GM06990 (cell line): ENCODE data around the gene PDGFA.

ENCODE experiments used
- DNase-seq: peaks from one replicate; pipeline ENCODE4 v3.0.0-alpha.2; 2011; ENCODE audit not compliant: insufficient read length; ENCODE audit errors: extremely low read depth
- H3K27me3 ChIP-seq: replicated peaks from 2 replicates; pipeline ENCODE4 v1.6.0; 2011; ENCODE audit warnings: low read length; ENCODE audit not compliant: control insufficient read depth, insufficient read depth
- H3K36me3 ChIP-seq: 2 replicates; pipeline ENCODE4 v1.5.1; 2011; ENCODE audit warnings: low read length; ENCODE audit not compliant: control insufficient read depth, insufficient read depth
- H3K4me3 ChIP-seq: replicated peaks from 2 replicates; pipeline ENCODE4 v1.5.1; 2011; ENCODE audit warnings: low read depth, mild to moderate bottlenecking, control low read depth, low read length
- TF ChIP-seq, protein P1 (sequence below): IDR thresholded peaks from 2 replicates; pipeline ENCODE4 v1.5.1; 2011; ENCODE audit warnings: low read length, control low read depth, mild to moderate bottlenecking, inconsistent platforms; ENCODE audit not compliant: insufficient read depth, poor library complexity, severe bottlenecking

PDGFA gene

GRCh38 chr7:528451-528850 lies 8.8 kb upstream of the PDGFA start:
- no peak for DNase-seq
- peaks cover 1% of the 10 kb centered on the region; the same call in 1 of the 2 replicates for H3K27me3 ChIP-seq
- H3K36me3 ChIP-seq = no peaks in the 10 kb centered on the region
- H3K4me3 ChIP-seq = no peak overlapping the region
- TF ChIP-seq, protein P1, sequence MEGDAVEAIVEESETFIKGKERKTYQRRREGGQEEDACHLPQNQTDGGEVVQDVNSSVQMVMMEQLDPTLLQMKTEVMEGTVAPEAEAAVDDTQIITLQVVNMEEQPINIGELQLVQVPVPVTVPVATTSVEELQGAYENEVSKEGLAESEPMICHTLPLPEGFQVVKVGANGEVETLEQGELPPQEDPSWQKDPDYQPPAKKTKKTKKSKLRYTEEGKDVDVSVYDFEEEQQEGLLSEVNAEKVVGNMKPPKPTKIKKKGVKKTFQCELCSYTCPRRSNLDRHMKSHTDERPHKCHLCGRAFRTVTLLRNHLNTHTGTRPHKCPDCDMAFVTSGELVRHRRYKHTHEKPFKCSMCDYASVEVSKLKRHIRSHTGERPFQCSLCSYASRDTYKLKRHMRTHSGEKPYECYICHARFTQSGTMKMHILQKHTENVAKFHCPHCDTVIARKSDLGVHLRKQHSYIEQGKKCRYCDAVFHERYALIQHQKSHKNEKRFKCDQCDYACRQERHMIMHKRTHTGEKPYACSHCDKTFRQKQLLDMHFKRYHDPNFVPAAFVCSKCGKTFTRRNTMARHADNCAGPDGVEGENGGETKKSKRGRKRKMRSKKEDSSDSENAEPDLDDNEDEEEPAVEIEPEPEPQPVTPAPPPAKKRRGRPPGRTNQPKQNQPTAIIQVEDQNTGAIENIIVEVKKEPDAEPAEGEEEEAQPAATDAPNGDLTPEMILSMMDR = no peak

GRCh38 chr7:527723-528122 lies 8.1 kb upstream of the PDGFA start:
- Histone ChIP-seq H3K36me3 (no peaks in the 10 kb centered on the region), H3K4me3 (no peak overlapping the region), H3K27me3 (peaks cover 1% of the 10 kb centered on the region; the same call in 1 of the 2 replicates)
- TF ChIP-seq, protein P1 = no peak
- DNase-seq = no peak

- H3K27me3 ChIP-seq = no peaks in the 10 kb centered on the region; the same call in 1 of the 2 replicates
- no peak overlapping the region for H3K4me3 ChIP-seq
- DNase-seq = no peak
- TF ChIP-seq, protein P1 = no peak
- H3K36me3 ChIP-seq = no peaks in the 10 kb centered on the region
Measured at GRCh38 chr7:526460-527034, 6.9 kb upstream of the PDGFA start.

DNA sequence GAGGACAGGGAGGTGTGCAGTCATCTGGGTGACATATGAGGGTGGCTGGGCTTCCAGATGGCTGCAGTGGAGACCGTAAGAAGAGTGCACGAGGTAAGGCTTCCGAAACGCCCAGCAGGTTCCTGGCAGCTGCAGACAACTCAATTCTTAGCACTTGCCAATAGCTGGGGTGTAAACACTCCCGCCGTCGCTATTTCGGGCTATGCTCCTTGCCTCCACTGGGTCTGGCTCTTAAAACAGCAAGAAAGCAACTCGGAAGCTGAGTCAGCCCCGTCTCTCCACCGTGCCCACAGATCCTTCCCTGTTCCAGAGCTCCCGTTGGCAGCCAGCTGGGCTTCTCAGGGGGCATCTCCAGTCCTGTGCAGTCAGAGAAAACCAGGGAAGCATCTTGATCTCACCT lies 6.1 kb upstream of the PDGFA start:
- Histone ChIP-seq H3K4me3 (no peak overlapping the region), H3K27me3 (no peaks in the 10 kb centered on the region; the same call in 1 of the 2 replicates), H3K36me3 (no peaks in the 10 kb centered on the region)
- DNase-seq = no peak
- TF ChIP-seq, protein P1 = no peak

- H3K27me3 ChIP-seq = no peaks in the 10 kb centered on the region; the same call in 1 of the 2 replicates
- H3K36me3 ChIP-seq = no peaks in the 10 kb centered on the region
- DNase-seq = no peak
- TF ChIP-seq, protein P1 = no peak
- H3K4me3 ChIP-seq = no peak overlapping the region
Measured at GRCh38 chr7:524800-525199, 5.2 kb upstream of the PDGFA start.
